ENCODE results near the gene SPATA22. TPM values are rescaled to one million over a fixed set of nuclear protein-coding genes. Genes with fewer than 3 reads are reported as not detected.

Gene SPATA22
- total RNA-seq, 1 experiment from 2014 or later, result not detected

Other genes with a start within 250 kb of the SPATA22 start
- not detected in 2 replicates for gene OR3A1, start 173.5 kb downstream of the SPATA22 start, total RNA-seq (2014; rRNA removed)
- gene OR3A2, start 85.5 kb downstream of the SPATA22 start, total RNA-seq (2014; rRNA removed), result not detected in 2 replicates
- gene OR1E1, start 73.4 kb downstream of the SPATA22 start, total RNA-seq (2014; rRNA removed), result not detected in 2 replicates
- not detected in 2 replicates for gene OR3A3, start 60.4 kb downstream of the SPATA22 start, total RNA-seq (2014; rRNA removed)
- gene OR1E2, start 38.0 kb downstream of the SPATA22 start, total RNA-seq (2014; rRNA removed), result not detected in 2 replicates
- gene ASPA, start 4.2 kb upstream of the SPATA22 start, total RNA-seq (2014; rRNA removed), result not detected in 2 replicates
- gene TRPV3, start 86.0 kb upstream of the SPATA22 start, total RNA-seq (2014; rRNA removed), result 3.6 and 4.8 TPM in 2 replicates
- gene TRPV1, start 137.6 kb upstream of the SPATA22 start, total RNA-seq (2014; rRNA removed), result 4.1 and 4.7 TPM in 2 replicates
- 17.7 and 22.4 TPM in 2 replicates for gene SHPK, start 164.4 kb upstream of the SPATA22 start, total RNA-seq (2014; rRNA removed)
- gene CTNS, start 164.9 kb upstream of the SPATA22 start, total RNA-seq (2014; rRNA removed), result 10.2 and 17.5 TPM in 2 replicates
- gene TAX1BP3, start 196.8 kb upstream of the SPATA22 start, total RNA-seq (2014; rRNA removed), result 87.7 and 100 TPM in 2 replicates
- gene EMC6, start 197.0 kb upstream of the SPATA22 start, total RNA-seq (2014; rRNA removed), result 56.5 and 60.4 TPM in 2 replicates
- 13.0 and 19.3 TPM in 2 replicates for gene P2RX5, start 224.3 kb upstream of the SPATA22 start, total RNA-seq (2014; rRNA removed)